ENCODE data around the gene ERICH3.

The ERICH3 gene

DNA sequence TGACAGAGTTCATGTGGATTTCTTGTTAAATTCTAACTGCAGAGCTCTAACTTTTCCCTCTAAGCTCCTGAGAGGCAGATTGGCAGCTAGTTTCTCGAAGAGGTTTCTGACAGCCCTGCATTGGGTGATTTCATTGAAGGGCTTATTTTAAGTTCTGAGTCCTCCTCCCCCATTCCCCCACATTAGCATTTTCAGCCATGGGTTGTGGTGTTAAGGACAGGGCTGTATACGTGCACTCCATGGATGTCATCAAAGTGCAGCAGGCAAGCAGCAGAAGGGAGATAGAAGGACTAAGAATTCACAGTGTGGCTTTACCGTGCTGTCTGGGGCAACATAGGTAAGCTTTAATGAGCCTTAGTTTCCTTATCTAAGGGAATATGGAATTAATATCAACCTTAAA, 40.3 kb upstream of the ERICH3 start:
- ATAC-seq, result no peak
- TF ChIP-seq ZNF8 (CRISPR knock-in tag; IDR thresholded peaks at IDR 0.05), result no peak
- no peak for TF ChIP-seq ZFP3 (CRISPR knock-in tag; IDR thresholded peaks at IDR 0.05)
- TF ChIP-seq ISL1 (CRISPR knock-in tag; IDR thresholded peaks at IDR 0.05), result no peak
- TF ChIP-seq BACH2 (CRISPR knock-in tag; IDR thresholded peaks at IDR 0.05; ENCODE audit: borderline replicate concordance), result no peak
- TF ChIP-seq ZC3H10 (CRISPR knock-in tag; IDR thresholded peaks at IDR 0.05), result no peak
- TF ChIP-seq POU6F1 (CRISPR knock-in tag; IDR thresholded peaks at IDR 0.05; ENCODE audit: borderline replicate concordance, low read depth), result no peak
- TF ChIP-seq, protein P1, sequence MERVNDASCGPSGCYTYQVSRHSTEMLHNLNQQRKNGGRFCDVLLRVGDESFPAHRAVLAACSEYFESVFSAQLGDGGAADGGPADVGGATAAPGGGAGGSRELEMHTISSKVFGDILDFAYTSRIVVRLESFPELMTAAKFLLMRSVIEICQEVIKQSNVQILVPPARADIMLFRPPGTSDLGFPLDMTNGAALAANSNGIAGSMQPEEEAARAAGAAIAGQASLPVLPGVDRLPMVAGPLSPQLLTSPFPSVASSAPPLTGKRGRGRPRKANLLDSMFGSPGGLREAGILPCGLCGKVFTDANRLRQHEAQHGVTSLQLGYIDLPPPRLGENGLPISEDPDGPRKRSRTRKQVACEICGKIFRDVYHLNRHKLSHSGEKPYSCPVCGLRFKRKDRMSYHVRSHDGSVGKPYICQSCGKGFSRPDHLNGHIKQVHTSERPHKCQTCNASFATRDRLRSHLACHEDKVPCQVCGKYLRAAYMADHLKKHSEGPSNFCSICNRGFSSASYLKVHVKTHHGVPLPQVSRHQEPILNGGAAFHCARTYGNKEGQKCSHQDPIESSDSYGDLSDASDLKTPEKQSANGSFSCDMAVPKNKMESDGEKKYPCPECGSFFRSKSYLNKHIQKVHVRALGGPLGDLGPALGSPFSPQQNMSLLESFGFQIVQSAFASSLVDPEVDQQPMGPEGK (CRISPR knock-in tag; IDR thresholded peaks at IDR 0.05; ENCODE audit: borderline replicate concordance), result no peak

- no peak for ATAC-seq
- no peak for TF ChIP-seq BACH2 (CRISPR knock-in tag; IDR thresholded peaks at IDR 0.05; ENCODE audit: borderline replicate concordance)
These were observed 39.3 kb upstream of the ERICH3 start for GRCh38 chr1:74712881-74713280.

- ATAC-seq, result no peak
- TF ChIP-seq ISL1 (CRISPR knock-in tag; IDR thresholded peaks at IDR 0.05) (no peak), TCF4 (CRISPR knock-in tag; IDR thresholded peaks at IDR 0.05; ENCODE audit: borderline replicate concordance) (no peak), SNAI2 (CRISPR knock-in tag; IDR thresholded peaks at IDR 0.05) (no peak), ZNF70 (CRISPR knock-in tag; IDR thresholded peaks at IDR 0.05) (no peak)
- TF ChIP-seq, protein P1 (CRISPR knock-in tag; IDR thresholded peaks at IDR 0.05; ENCODE audit: borderline replicate concordance), result no peak
- TF ChIP-seq, protein P2, sequence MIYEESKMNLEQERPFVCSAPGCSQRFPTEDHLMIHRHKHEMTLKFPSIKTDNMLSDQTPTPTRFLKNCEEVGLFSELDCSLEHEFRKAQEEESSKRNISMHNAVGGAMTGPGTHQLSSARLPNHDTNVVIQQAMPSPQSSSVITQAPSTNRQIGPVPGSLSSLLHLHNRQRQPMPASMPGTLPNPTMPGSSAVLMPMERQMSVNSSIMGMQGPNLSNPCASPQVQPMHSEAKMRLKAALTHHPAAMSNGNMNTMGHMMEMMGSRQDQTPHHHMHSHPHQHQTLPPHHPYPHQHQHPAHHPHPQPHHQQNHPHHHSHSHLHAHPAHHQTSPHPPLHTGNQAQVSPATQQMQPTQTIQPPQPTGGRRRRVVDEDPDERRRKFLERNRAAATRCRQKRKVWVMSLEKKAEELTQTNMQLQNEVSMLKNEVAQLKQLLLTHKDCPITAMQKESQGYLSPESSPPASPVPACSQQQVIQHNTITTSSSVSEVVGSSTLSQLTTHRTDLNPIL (CRISPR knock-in tag; IDR thresholded peaks at IDR 0.05; ENCODE audit: low read depth), result no peak
These were observed 30.0 kb upstream of the ERICH3 start for GRCh38 chr1:74703386-74704182.

- ATAC-seq, result no peak
- TF ChIP-seq OSR1 (CRISPR knock-in tag; IDR thresholded peaks at IDR 0.05), result no peak
- TF ChIP-seq POU6F1 (CRISPR knock-in tag; IDR thresholded peaks at IDR 0.05; ENCODE audit: borderline replicate concordance, low read depth), result no peak
- TF ChIP-seq TOX (CRISPR knock-in tag; IDR thresholded peaks at IDR 0.05; ENCODE audit: borderline replicate concordance), result no peak
- TF ChIP-seq ISL1 (CRISPR knock-in tag; IDR thresholded peaks at IDR 0.05), result no peak
- TF ChIP-seq ZNF70 (CRISPR knock-in tag; IDR thresholded peaks at IDR 0.05), result no peak
- no peak for TF ChIP-seq CSRNP3 (CRISPR knock-in tag; IDR thresholded peaks at IDR 0.05)
- no peak for TF ChIP-seq GLIS3 (CRISPR knock-in tag; IDR thresholded peaks at IDR 0.05)
- TF ChIP-seq PPARA (CRISPR knock-in tag; IDR thresholded peaks at IDR 0.05; ENCODE audit: borderline replicate concordance), result no peak
- TF ChIP-seq ZFP3 (CRISPR knock-in tag; IDR thresholded peaks at IDR 0.05), result no peak
- no peak for TF ChIP-seq ARNTL (CRISPR knock-in tag; IDR thresholded peaks at IDR 0.05; ENCODE audit: borderline replicate concordance, low read depth)
- no peak for TF ChIP-seq ZC3H10 (CRISPR knock-in tag; IDR thresholded peaks at IDR 0.05)
These were observed 25.7 kb upstream of the ERICH3 start for GRCh38 chr1:74699331-74699730.
